GM19099 (cell line): Measurements from ENCODE around the gene ULBP1.

Source experiments
- POLR2A ChIP-seq: IDR thresholded peaks from 3 replicates; pipeline ENCODE4 v1.6.1; 2011; ENCODE audit warnings: low read depth; ENCODE audit not compliant: insufficient read length; ENCODE audit errors: extremely low read depth

Gene ULBP1

DNA sequence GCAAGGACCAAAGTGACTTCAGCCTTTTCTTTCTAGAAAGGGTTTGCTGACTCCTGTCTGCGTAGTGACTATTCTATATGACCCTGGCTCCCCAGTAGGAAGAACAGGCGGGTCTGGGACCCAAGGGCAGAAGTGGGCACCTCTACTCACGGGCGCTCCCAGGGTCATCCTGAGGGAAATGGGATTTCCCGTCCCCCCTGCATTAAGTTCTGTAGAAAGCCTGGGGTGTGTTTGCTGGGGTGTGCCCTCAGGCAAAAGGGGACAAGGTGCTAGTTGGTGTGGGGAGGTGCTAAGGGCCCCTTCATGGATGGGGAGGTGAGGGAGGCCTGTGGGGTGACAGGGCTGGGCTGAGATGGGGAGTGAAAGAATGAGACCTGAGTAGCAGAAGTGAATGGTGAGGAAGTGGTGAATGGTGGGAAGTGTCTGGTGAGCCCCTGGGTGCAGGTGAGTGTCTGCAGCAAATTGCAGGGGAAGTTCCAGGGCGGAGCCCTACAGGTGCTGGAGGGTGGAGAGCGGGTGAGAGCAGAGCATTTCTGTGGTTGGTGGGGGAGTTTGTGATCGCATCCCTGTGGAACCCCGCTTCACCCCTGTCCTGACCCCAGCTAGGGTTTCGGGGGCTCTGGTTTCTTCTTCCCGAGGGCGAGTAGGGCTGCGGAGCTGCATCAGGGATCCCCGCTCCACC is 40.5 kb downstream of the ULBP1 start:
- TF ChIP-seq POLR2A = no peak

DNA sequence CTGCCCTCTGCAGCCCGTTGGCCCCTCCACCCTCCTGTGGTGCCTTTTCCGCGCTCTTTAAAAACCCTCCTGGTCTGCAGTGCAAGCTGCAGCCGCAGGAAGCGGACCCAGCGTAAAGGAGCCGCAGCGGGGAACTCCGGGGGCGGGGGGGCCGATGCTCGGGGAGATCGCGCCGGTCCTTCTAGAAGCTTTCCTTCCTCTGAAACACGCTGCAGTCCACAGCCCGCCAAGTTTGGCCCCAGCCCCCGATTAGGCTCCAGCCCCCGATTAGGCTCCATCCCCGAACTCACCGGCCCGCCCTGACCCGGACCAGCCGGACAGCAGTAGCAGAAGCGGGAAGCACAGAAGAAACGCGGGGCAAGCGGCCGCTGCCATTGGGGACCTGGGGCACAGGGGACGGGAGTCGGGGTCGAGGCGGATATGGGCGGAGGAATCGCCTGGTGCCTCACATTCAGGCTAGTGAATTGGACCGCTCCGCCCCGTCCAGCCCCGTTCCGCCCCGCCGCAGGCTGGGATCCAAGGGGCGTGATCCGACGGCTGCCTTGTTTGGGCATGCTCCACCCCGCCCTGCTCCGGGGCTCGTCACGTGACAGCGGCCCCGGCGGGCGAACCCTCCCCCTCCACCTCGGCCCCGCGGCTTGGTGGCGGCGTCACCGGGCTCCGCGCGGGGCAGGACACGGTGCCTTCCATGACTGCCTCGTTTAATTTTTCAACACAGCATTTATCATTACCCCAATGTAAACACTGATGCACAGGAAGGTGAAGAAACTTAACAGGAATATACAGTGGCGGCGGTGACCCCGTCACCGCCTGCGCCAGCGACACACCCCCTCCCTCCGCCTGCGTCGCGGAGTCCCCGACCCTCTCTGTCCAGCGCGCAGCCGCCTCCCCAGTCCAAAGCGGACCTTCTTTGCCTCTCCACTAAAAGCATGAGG is 41.3 kb downstream of the ULBP1 start:
- TF ChIP-seq POLR2A = peak; percentile 26

- no peak for TF ChIP-seq POLR2A
Observed at GRCh38 chr6:150005761-150006651, 42.3 kb downstream of the ULBP1 start.

DNA sequence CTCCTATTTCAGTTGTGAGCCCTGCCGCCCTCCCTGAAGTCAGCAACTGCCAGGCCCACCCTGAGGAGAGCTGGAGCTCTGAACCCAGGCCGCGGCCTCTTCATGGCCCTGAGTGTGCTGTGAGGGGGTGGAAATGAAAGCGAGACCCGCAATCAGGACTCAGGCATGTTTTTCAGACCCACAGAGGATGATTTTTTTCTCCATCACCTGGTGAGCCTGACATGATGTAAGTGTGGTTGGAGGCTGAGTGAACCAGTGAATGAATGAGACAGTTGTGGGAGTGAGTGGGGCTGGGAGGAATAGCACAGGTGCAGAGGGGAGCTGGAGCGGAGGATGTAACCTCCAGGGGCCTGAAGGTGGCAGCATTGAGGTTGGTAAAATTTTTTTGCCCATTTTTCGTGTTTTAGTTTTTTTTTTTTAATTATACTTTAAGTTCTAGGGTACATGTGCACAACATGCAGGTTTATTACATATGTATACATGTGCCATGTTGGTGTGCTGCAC is 43.3 kb downstream of the ULBP1 start:
- TF ChIP-seq POLR2A = no peak

- no peak for TF ChIP-seq POLR2A
Observed at GRCh38 chr6:150008588-150008987, 44.8 kb downstream of the ULBP1 start.

DNA sequence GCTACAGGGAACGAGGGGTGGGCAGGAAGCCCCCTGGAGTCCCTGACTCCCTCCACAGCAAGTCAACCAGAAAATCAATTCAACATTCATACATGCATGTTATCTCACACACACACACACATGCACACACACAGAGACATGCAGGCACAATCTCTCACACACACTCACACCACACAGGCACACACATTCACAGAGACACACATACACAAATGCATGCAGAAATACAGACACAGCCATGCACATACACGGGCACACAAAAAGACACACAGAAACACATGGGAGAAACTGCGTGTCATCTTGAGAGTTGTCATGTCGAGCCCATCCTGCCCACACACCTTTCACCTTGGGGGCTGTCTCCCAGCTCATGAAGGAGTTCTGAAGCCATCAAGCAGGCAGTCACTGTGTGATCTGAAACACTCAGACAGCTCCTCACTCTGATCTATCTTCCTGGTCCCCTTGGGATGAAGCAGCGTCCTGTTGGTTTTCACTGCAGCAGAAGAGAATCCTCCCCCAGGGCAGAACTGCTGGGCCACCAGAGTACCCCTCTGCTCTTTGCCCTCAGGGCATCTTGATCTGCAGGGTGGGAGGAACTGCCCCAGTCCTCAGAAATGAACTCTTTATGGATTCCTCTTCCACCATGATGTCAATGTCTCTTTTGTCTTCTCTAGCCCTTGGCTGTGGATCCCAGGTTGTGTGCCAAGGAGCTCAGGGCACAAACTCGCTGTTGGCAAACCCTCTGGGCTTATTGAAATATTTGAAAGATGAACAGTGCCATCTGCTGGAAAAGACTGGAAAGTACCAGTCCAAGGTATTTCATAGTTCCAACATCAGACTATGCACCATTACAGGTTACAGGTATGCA is 52.8 kb downstream of the ULBP1 start:
- no peak for TF ChIP-seq POLR2A

- TF ChIP-seq POLR2A = no peak
Observed at GRCh38 chr6:150018846-150019580, 55.3 kb downstream of the ULBP1 start.
